NB4 (cell line): ENCODE data around the gene NMUR1.

ENCODE experiments used
- POLR2A ChIP-seq: IDR thresholded peaks from 2 replicates; pipeline ENCODE4 v1.6.1; 2011; ENCODE audit warnings: mild to moderate bottlenecking; ENCODE audit not compliant: insufficient read length; ENCODE audit errors: extremely low read depth
- TF ChIP-seq, protein P1 (sequence below): IDR thresholded peaks from one replicate; pipeline ENCODE4 v1.5.1; 2012; ENCODE audit warnings: low read depth, low read length
- TF ChIP-seq, protein P2 (sequence below): IDR thresholded peaks from 2 replicates; pipeline ENCODE4 v1.6.1; 2011; ENCODE audit warnings: low read depth, low read length

DNA sequence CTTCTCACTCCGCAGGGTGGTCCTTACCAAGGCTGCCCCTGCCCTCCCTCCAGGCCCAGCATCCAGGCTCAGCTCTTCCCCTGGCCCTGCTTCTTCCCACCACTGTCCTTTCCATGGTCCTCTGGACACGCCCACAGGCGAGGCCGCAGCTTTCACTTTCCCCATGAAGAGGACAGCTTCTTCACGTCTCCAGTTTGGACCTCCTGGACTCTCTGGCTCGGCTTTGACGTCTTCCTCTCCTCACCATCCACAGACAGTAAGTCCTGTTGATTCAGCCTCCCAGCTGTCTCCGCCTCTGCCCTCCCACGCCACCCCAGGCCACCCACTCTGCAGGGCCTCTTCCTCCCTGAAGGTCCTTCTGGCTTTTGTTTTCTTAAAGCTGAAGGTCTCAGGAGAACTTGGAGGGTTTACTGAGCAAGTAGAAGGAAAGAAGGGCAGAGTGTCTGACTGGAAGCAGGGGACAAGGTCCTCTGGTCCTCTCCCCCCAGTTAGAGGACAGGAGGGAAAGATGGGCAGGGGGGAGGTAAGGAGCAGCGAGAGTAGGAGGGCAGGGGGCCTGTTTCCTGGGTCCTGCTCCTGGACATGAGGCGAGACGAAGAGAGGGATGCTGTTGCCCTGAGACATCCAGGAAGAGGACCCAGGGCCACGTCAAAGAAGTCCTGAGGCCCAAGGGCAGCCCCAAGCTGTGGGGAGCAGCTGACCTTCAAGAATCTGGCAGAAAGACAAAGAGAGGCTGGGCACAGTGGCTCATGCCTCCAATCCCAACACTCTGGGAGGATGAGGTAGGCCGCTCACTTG lies 24.7 kb upstream of the NMUR1 start:
- TF ChIP-seq, protein P1, sequence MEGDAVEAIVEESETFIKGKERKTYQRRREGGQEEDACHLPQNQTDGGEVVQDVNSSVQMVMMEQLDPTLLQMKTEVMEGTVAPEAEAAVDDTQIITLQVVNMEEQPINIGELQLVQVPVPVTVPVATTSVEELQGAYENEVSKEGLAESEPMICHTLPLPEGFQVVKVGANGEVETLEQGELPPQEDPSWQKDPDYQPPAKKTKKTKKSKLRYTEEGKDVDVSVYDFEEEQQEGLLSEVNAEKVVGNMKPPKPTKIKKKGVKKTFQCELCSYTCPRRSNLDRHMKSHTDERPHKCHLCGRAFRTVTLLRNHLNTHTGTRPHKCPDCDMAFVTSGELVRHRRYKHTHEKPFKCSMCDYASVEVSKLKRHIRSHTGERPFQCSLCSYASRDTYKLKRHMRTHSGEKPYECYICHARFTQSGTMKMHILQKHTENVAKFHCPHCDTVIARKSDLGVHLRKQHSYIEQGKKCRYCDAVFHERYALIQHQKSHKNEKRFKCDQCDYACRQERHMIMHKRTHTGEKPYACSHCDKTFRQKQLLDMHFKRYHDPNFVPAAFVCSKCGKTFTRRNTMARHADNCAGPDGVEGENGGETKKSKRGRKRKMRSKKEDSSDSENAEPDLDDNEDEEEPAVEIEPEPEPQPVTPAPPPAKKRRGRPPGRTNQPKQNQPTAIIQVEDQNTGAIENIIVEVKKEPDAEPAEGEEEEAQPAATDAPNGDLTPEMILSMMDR, result no peak
- TF ChIP-seq, protein P2, sequence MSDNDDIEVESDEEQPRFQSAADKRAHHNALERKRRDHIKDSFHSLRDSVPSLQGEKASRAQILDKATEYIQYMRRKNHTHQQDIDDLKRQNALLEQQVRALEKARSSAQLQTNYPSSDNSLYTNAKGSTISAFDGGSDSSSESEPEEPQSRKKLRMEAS, result peak; percentile 38
- TF ChIP-seq POLR2A, result no peak
